PC-9 (cell line): ENCODE results near the gene CCDC158.

Source experiments
- EZH2 ChIP-seq: fragments of 200-600 bp; sonication (generic); IDR thresholded peaks from 2 replicates; pipeline ENCODE4 v1.8.0; 2017; ENCODE audit warnings: antibody characterized with exemption, low read depth
- TF ChIP-seq, protein P1 (sequence below): fragments of 200-600 bp; sonication (generic); conservative IDR thresholded peaks from 2 replicates; pipeline ENCODE4 v1.6.1; 2017; ENCODE audit warnings: mixed run types, antibody characterized with exemption, mild to moderate bottlenecking, moderate library complexity

DNA sequence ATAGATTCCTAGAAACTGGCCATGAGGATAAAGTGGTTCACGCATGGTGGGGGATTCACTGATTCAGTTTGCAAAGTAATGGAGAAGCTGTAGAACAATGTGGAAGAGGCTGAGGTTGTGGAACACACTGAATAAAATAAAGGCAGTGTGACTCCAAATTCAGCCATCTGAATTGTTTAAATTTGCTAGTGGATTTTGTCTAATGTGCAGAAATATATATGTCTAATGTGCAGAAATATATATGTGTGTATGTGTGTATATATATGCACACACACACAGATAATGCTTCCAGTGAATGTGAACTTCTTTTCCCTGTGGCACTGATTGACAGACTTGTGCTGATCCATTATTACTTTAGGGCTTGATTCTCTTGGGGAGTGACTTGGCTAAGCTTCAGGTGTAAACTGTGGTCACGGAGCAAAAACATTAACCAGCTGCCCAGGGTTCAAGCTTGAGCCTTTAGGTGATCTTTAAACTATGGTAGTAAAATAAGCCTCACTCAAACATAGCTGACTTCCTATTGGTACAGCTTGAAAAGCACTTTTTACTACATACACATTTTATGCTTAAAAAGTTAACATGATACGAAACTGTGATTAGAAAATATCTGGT lies 110.9 kb downstream of the CCDC158 start:
- TF ChIP-seq, protein P1, sequence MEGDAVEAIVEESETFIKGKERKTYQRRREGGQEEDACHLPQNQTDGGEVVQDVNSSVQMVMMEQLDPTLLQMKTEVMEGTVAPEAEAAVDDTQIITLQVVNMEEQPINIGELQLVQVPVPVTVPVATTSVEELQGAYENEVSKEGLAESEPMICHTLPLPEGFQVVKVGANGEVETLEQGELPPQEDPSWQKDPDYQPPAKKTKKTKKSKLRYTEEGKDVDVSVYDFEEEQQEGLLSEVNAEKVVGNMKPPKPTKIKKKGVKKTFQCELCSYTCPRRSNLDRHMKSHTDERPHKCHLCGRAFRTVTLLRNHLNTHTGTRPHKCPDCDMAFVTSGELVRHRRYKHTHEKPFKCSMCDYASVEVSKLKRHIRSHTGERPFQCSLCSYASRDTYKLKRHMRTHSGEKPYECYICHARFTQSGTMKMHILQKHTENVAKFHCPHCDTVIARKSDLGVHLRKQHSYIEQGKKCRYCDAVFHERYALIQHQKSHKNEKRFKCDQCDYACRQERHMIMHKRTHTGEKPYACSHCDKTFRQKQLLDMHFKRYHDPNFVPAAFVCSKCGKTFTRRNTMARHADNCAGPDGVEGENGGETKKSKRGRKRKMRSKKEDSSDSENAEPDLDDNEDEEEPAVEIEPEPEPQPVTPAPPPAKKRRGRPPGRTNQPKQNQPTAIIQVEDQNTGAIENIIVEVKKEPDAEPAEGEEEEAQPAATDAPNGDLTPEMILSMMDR, result no peak
- TF ChIP-seq EZH2, result no peak
